ENCODE measurements around the gene SLC24A4. TPM values are rescaled to one million over a fixed set of nuclear protein-coding genes. Genes with fewer than 3 reads are reported as not detected.

The SLC24A4 gene
- total and polyA plus RNA-seq, 2 donors (not counting 3 experiments of a cell fraction or from before 2014, with no cell fraction given), result 0.07 to 0.08 TPM

GRCh38 chr14:92539419-92539818 lies 216.5 kb downstream of the SLC24A4 start:
- dilution Hi-C loops (cut with MboI; ENCODE audit: extremely low pct_ligation_motif_present, low sequenced_read_pairs) (no loop called here), intact Hi-C loops (cut with micrococcal nuclease) (no loop called here)
- Histone ChIP-seq H3K4me1 (ENCODE audit: control insufficient read depth, extremely low read depth, insufficient read depth, low read length) (peaks cover 26% of the 10 kb centered on the region), H3K27ac (ENCODE audit: insufficient read depth, low read depth, low read length) (peak overlapping the region; percentile 98), H2AFZ (ENCODE audit: low read depth, low read length) (no peak overlapping the region), H3K27me3 (ENCODE audit: control insufficient read depth in 2 of 2, insufficient read depth in 2 of 2, low read length in 2 of 2) (no peaks in the 10 kb centered on the region), H3K9ac (replicated peaks; ENCODE audit: extremely low read depth, insufficient read depth, low read length) (peak overlapping the region; percentile 0), H3K4me2 (ENCODE audit: insufficient read depth, low read length) (no peak overlapping the region), H3K9me1 (replicated peaks; ENCODE audit: control insufficient read depth, extremely low read depth, insufficient read depth, low read length) (no peaks in the 10 kb centered on the region), H3K79me2 (ENCODE audit: control insufficient read depth, insufficient read depth, low read length) (peaks cover 10% of the 10 kb centered on the region), H3K36me3 (ENCODE audit: control insufficient read depth in 2 of 2, extremely low read depth in 1 of 2, insufficient read depth in 2 of 2, low read length in 2 of 2) (no peaks in the 10 kb centered on the region), H3K4me3 (replicated peaks in 1 of 3; ENCODE audit: insufficient read depth in 1 of 3, low read depth in 1 of 3, low read length in 3 of 3) (no peak overlapping the region), H4K20me1 (replicated peaks; ENCODE audit: control insufficient read depth, extremely low read depth, insufficient read depth, low read length) (no peaks in the 10 kb centered on the region), H3K9me3 (replicated peaks; ENCODE audit: control insufficient read depth, insufficient read depth, low read length) (no peaks in the 10 kb centered on the region)
- CTCF ChIA-PET, result interaction anchor here (1.5 kb wide), 1 partner anchor 80 kb away, joined by 6 read pairs; no protein-coding TSS in a partner anchor
- no peak for DNase-seq (ENCODE audit: low read depth, low spot score)
- no peak for FAIRE-seq
- BruUV-seq (replicated peaks), result no TSS peak
- POLR2A ChIA-PET, result no interaction called here
- TF ChIP-seq FOS (IDR thresholded peaks at IDR 0.05; ENCODE audit: borderline replicate concordance, insufficient read depth, low read length), result no peak
- no peak for TF ChIP-seq JUN (IDR thresholded peaks at IDR 0.05; ENCODE audit: borderline replicate concordance, insufficient read depth, insufficient read length, low read depth)
- TF ChIP-seq GATA2 (IDR thresholded peaks at IDR 0.05; ENCODE audit: insufficient read depth, insufficient read length, low read depth, low read length), result no peak
- TF ChIP-seq POLR2AphosphoS5 (IDR thresholded peaks at IDR 0.05; ENCODE audit: insufficient read depth, low read depth, low read length), result no peak
- TF ChIP-seq MYC (IDR thresholded peaks at IDR 0.05; ENCODE audit: low read depth, low read length), result no peak

DNA sequence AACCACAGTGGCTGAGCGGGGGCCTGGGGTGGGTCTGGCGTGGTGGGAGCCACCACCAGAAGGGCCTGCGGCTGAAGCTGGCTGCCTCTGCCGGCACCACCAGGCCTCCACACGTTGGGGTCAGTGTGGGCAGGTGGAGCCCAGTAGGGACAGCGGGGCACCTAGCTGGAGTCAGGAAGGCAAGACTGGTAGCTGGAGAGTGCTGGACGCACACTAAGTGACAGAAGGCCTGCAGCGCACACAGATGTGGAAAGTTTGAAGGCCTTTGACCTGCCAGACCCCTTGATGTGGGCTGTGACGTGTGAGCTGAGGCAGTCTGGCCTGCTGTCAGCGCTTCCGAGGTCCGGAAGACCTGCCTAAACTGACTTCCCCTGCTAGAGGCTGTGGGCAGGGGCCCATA lies 216.9 kb downstream of the SLC24A4 start:
- no peak for FAIRE-seq
- intact Hi-C loops (cut with micrococcal nuclease) (loop anchor here (1.0 to 5.0 kb wide), 5 partner anchors 29 to 1033 kb away; partner anchors contain the start of gene GOLGA5), dilution Hi-C loops (cut with MboI; ENCODE audit: extremely low pct_ligation_motif_present, low sequenced_read_pairs) (no loop called here)
- Histone ChIP-seq H3K9me3 (replicated peaks; ENCODE audit: control insufficient read depth, insufficient read depth, low read length) (no peaks in the 10 kb centered on the region), H3K79me2 (ENCODE audit: control insufficient read depth, insufficient read depth, low read length) (peaks cover 10% of the 10 kb centered on the region), H4K20me1 (replicated peaks; ENCODE audit: control insufficient read depth, extremely low read depth, insufficient read depth, low read length) (no peaks in the 10 kb centered on the region), H3K4me2 (ENCODE audit: insufficient read depth, low read length) (peak overlapping the region; percentile 71), H3K36me3 (ENCODE audit: control insufficient read depth in 2 of 2, extremely low read depth in 1 of 2, insufficient read depth in 2 of 2, low read length in 2 of 2) (no peaks in the 10 kb centered on the region), H3K4me3 (replicated peaks in 1 of 3; ENCODE audit: insufficient read depth in 1 of 3, low read depth in 1 of 3, low read length in 3 of 3) (no peak overlapping the region), H2AFZ (ENCODE audit: low read depth, low read length) (no peak overlapping the region), H3K9ac (replicated peaks; ENCODE audit: extremely low read depth, insufficient read depth, low read length) (peak overlapping the region; percentile 65), H3K9me1 (replicated peaks; ENCODE audit: control insufficient read depth, extremely low read depth, insufficient read depth, low read length) (no peaks in the 10 kb centered on the region), H3K4me1 (ENCODE audit: control insufficient read depth, extremely low read depth, insufficient read depth, low read length) (peaks cover 26% of the 10 kb centered on the region), H3K27me3 (ENCODE audit: control insufficient read depth in 2 of 2, insufficient read depth in 2 of 2, low read length in 2 of 2) (no peaks in the 10 kb centered on the region), H3K27ac (ENCODE audit: insufficient read depth, low read depth, low read length) (peak overlapping the region; percentile 98)
- no peak for TF ChIP-seq FOS (IDR thresholded peaks at IDR 0.05; ENCODE audit: borderline replicate concordance, insufficient read depth, low read length)
- TF ChIP-seq GATA2 (IDR thresholded peaks at IDR 0.05; ENCODE audit: insufficient read depth, insufficient read length, low read depth, low read length), result no peak
- TF ChIP-seq CTCF (IDR thresholded peaks at IDR 0.05; ENCODE audit: extremely low read depth in 1 of 2, insufficient read depth in 1 of 2, low read depth in 1 of 2, low read length in 2 of 2), result no peak
- no peak for TF ChIP-seq EZH2 (IDR thresholded peaks at IDR 0.05; ENCODE audit: borderline replicate concordance, low read depth, low read length, severe bottlenecking)
- no peak for TF ChIP-seq MYC (IDR thresholded peaks at IDR 0.05; ENCODE audit: low read depth, low read length)
- no peak for TF ChIP-seq JUN (IDR thresholded peaks at IDR 0.05; ENCODE audit: borderline replicate concordance, insufficient read depth, insufficient read length, low read depth)
- no peak for TF ChIP-seq POLR2A (IDR thresholded peaks at IDR 0.05; ENCODE audit: low read depth, low read length)
- TF ChIP-seq POLR2AphosphoS5 (IDR thresholded peaks at IDR 0.05; ENCODE audit: insufficient read depth, low read depth, low read length), result no peak
- DNase-seq (ENCODE audit: low read depth, low spot score), result peak; percentile 13
- POLR2A ChIA-PET, result interaction anchor here (0.9 kb wide), 1 partner anchor 26 kb away, joined by 3 read pairs; the partner anchor contains the start of gene RIN3
- CTCF ChIA-PET, result interaction anchor here (1.2 to 1.5 kb wide), 2 partner anchors 79 to 80 kb away, joined by 5 to 6 read pairs; no protein-coding TSS in a partner anchor
- no TSS peak for BruUV-seq (replicated peaks)

All from endothelial cell of umbilical vein (primary cell).